Putamen (tissue), 1 donor: ENCODE data around the gene MMP28.

Source experiments
- DNase-seq: peaks from one replicate; pipeline ENCODE4 v3.0.0-alpha.2; 2016; ENCODE audit warnings: low spot score

MMP28 gene

DNA sequence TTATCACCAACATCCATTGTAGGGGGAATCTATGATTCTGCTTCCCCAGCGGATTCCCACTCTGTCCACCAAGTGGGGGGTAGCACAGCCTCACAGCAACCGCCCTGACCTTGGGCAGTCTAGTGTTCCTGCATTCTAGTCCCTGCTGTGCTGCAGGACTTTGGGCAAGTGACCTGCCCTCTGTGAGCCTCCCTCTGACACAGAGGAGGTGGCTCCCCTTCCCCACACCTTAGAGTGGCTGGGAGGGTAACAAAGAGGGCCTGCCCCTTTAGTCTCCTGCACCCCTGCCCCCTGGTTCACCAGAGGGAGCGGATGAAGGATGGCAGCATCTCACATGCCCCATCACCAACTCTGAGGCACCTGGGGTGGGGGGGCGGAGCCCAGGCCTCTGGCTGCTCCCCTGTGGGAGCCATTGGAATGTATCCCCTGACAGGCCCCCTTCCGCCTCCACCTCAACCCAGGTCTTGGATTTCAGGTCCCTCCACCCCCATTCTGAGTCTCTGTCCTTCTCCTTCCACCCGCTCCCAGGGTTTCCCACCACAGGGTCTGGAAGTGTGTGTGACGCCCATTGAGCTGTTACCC is 52.5 kb downstream of the MMP28 start:
- no peak for DNase-seq

DNA sequence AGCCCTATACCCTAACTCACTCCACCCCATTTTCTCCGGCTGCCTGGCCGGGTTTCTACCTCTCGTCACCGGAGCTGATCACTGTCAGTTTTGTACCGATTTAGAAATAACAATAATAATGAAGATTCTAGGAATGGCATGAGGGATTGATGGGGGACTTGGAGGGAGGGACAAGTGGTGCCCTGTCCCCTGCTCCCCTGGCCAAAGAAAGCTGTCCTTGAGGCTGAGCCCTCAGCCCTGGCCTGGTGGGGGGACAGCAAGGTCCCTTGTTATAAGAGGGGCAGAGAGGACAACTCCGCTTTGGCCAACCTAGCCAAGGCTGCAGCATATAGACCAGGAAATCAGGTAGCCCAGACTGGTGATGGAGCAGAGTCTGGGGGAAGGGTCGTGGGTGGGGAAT is 52.9 kb downstream of the MMP28 start:
- no peak for DNase-seq

DNA sequence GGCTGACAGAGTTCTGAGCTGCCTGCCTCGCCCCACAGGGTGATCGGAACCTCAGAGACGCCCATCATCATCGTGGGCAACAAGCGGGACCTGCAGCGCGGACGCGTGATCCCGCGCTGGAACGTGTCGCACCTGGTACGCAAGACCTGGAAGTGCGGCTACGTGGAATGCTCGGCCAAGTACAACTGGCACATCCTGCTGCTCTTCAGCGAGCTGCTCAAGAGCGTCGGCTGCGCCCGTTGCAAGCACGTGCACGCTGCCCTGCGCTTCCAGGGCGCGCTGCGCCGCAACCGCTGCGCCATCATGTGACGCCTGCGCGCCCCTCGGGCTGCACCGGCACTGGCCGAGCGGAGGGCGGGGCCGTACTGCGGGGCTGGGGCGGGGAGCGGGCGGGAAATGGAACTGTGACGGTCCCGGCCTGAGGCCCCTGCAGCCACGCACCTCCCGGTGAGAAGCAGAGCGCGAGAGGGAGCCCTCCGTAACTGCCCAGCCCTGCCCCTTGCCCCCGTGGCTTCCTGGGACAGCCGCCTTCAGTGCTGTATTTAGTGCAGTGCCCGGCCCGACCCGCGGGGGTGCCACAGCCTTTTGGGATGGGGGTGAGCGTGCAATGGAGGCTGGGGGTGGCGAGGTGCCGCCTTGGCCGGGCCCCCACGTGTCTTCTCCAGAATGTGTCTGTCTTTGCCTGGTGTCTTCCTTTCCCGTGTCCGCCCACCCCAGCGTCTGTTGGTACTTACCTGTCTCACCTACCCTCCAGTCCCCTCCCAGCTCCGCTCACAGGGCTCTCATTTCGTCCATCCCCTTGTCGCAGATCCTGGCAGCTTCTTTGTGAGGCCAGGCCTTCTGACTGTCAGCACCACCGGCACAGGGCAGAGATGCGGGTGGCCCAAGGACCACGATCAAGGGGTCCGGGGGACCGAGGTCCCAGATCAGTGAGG is 54.2 kb downstream of the MMP28 start:
- DNase-seq: no peak

DNA sequence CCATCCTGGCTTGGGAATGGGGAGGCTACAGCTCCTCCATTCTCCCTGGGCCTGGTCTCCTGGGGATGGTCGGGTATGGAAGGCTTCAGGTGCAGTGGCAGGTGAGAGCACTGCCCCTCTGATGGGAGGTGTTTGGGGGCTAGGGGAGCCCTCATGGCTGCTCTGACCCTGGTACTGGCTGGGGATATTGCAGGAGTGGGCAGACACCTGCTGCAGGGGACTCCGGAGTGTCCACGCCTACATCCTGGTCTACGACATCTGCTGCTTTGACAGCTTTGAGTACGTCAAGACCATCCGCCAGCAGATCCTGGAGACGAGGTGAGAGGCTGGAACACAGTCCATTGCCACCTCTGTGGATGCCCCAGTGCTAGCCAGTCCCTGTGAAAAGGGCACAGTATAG is 55.2 kb downstream of the MMP28 start:
- DNase-seq: no peak

DNA sequence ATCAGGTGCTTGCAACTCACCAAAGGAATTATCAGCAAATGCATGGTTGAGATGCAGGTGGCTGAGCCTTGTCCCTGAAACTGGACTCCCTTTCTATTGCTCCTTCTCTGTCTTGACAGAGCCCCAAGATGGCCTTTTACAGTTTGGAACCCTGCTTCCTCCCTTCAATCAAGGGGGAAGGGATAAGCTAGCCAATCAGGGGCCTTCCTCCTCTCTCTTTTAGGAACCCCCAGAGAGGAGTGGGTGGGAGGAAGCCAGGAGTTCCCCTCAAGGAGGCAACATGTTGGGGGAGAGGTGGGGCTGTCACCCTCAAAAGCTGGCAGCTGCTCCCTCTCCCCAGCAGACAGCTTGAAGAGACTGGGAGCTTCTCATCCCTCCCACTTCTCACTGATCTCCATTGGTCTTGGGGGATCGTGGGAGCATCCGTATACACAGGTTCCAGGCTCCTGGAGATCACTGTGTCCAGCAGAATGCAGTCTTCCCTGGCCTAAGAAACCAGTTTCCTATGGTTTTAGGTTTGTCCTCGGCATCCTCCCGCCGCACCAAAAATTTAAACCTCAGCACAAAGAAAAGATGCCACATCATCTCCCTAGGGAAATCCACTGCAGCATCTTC is 56.8 kb downstream of the MMP28 start:
- DNase-seq: no peak

DNA sequence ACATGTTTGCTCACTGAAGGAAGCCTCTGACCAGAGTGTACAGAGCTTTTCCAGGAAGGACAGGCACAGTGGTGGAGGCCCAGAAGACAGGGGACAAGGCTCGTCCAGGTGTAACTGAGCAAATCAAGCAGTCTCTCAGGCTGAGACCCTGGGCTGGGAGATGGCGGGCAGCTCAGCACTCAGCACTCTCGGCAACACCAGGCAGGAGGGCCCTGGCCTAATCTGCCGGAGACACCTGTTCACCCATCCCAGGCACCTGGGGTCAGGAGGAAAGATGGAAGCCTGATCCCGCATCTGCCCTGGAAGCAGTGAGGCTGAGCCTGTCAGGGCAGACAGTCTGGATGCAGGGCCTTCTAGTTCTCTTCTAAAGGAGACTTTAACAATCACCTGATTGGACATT is 59.2 kb downstream of the MMP28 start:
- DNase-seq: no peak

DNA sequence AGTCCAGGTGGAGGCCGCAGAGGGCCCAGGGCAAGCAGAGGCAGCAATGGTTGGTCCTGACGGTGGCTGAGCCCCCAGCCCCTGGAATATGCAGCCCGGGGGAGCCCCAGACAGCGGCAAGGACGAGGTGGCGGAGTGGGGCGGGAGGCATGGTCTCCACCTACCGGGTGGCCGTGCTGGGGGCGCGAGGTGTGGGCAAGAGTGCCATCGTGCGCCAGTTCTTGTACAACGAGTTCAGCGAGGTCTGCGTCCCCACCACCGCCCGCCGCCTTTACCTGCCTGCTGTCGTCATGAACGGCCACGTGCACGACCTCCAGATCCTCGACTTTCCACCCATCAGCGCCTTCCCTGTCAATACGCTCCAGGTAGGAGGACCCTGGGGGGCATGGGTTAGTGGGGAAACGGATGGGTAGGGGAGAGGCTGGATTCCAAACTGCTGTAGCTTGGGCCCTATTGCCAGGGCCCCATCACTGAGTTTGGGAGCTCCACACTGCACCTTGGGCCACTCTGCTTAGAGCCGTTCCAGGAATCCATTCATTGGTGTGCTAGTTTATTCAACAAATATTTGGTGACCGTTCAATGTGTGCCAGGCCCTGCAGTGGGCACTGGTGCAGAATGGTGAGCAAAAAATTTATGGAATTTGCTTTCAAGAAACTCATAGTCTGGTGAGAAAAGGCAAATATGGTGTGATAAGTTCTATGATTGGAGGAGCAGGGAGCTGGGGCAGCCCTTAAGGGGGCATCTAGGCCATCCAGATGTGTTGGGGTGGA is 60.2 kb downstream of the MMP28 start:
- no peak for DNase-seq

DNA sequence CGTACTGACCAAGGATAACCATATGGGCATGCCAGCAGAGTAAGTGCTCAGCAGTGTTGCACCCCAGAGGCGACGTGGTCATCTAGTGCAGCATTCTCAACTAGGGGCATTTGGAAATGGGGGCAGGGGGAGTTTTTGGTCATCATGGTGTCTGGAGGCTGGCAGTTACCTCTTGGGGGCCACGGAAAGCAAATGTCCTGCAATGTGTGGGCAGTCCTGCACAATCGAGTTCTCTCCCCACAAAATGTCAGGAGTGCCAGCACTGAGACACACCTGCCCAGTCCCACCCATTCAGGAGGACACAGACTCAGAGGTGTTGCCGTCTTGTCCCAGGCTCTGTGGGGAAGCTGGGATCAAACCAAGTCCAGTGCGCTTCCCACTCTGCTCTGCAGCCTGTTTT is 61.0 kb downstream of the MMP28 start:
- no peak for DNase-seq

DNA sequence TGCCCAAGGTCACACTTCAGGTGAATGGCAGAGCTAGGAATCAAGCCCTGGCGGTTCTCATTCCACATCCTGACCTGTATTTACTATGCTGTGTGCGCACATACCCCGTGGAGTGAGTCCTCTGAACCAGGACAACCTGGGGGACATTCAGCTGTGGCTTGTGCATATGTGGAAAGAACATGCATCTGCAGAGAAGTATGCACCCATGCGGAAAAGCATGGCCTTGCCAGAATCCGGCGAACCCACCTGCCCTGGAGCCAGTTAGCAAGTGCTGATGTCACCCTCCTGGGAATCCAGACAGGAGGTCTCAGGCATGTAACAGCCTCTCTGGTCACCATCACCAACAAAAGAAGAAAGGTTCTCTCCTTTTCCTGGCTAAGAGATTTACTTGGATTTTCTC is 62.1 kb downstream of the MMP28 start:
- DNase-seq: no peak

DNA sequence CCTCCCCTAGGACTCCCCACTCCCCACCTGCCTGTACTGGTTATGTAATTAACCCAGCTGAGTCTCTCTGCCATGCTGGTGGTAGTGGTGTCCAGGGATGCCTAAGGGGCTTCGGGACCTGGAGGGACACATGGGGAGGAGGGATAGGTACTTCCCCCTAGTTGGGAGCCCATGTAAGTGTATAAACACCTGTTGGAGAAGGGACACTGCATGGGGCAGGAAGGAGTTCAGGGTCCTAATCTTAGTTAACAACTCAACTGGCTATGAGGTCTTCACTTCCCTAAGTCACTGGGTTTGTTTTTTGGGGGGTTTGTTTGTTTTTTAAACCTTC is 62.7 kb downstream of the MMP28 start:
- DNase-seq: no peak

DNA sequence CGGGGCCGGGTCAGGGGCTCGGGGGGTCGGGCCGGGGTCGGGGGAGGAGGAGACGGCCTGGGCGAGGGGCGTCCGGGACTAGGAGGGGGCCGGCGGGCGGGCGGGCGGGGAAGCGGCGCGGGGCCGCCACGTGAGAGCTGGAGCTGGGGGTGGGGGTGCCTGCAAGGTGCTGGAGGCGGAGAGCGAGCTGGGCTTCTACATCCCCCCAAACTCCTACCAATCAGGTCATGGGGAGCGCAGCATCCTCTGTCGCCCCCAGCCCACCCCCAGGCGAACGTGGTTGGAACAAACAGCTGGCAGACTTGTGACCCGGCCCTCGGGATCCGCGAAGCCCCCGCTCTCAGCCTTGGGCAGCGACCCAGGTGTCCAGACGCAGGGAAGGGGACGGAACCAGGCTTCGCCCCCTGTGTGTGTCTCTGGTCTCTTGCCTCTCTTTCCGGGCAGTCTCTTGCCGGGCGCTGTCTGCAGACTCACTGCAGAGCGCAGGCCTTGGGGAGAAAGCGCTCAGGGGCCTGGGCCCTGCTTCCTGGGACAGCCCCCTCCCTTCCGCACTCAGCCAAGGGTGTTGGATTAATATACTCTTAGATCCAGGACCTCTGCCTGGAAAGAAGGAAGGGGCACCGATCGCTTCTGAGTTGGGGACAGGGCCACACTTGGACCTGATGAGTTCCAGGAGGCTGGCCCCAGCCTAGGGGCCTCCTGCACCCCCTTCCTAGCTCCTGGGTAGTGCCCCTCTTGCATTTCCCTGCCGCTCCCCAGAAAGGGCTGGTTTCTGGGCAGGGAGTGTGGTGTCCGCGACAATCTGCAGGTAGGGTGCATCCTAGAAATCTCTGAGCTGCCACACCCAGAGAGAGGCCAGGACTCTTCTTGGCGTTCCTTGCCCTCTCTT is 63.3 kb downstream of the MMP28 start:
- DNase-seq: no peak

DNA sequence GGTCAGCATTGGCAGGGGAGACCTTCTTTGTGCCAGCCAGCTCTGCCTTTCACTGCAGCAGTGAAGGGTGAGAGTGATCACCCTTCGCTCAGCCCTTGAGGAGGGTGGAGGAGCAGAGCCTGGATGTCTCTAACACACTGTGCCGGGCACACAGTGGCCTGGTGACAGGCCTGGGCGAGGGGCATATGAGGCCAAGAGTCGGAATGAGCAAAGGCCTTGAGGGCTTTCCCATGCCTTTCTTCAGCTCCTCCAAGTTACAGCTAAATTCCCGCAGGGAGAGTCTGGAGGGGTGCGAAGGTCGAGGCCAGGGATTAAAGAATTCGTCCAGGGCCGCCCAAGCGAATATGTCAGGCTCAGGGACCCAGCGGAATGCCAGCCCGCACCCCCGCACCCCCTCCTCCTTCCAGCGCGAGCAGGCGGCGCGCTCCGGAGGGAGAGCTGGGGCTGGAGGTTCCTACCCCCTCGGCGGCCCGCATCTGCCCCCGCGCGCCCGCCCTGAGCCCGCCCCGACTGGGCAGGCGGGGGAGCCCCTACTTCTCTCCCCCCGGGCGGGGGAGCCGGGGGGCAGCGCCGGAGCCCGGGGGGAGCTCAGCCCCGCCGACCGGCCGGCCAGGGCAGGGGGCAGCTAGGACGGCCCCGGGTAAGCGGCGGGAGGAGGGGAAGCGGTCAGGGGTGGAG is 64.1 kb downstream of the MMP28 start, which contains the start of gene RASL10B:
TSS of gene RASL10B (plus strand) at position 401 of the 678 bp plus-strand sequence. CDS start 3,546 bp downstream, outside the sequence.
- peak; percentile 56 for DNase-seq

DNA sequence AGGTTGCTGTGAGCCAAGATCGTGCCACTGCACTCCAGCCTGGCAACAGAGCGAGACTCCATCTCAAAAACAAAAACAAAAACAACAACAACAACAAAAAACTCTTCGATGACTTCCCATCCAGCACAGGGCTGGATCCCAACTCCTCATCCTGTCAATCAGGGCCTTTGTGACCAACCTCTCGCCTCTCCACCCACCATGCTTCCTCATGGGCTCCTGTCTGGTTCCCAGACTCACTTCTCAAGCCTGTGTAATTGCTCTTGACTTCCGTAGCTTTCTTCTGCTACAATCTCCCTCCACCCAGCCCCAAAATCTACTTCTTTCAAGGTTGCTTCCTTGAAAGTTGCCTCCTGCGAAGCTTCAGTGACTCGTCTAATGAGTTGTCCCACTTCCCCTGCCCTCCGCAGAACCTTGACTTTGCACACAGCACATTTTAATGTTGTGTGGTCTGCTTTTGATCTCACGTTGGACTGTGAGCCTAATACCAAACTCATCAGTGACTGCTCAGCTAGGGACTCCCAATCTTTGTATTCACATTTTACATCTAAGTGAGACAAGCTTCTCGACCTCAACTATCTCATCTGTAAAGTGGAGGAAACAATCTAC is 64.9 kb downstream of the MMP28 start:
- no peak for DNase-seq

DNA sequence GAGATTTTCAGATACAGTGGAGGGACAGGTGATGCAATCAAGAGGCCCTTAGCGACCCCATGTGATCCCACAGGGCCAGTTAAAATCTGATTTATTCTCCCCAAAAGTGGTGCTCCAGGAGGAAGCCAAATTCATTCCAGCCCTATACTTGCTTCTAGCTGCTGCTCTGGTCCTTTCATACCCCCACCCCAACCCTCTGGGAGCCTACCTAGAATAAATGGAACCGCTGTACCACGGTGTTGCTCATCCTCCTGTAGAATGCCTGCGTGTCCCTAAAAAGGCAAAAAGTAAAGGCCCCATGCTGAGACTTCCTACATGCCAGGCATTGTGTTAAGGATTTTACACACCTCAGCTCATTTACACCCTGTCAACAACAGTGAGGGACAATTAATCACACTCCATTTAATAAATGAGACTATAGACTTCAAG is 66.0 kb downstream of the MMP28 start:
- DNase-seq: no peak

DNA sequence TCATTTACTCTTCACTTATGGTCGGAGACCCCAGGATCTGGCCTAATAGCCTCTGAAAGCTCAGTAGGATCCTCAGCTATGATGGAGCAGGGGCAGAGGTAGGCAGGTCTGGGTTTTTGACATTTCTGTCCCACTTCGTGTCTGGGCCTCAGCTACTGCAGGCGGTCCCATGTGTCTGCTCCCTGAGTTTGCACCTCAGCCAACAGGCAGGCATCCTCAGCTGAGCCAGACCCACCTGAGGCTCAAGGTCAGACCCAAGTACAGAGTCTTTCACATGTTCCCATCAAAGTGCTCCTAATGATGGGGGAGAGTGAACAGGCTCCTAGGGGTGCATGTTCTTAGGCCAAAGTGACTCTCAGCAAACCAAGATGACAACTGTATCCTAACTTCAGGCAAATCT is 66.9 kb downstream of the MMP28 start:
- no peak for DNase-seq

DNA sequence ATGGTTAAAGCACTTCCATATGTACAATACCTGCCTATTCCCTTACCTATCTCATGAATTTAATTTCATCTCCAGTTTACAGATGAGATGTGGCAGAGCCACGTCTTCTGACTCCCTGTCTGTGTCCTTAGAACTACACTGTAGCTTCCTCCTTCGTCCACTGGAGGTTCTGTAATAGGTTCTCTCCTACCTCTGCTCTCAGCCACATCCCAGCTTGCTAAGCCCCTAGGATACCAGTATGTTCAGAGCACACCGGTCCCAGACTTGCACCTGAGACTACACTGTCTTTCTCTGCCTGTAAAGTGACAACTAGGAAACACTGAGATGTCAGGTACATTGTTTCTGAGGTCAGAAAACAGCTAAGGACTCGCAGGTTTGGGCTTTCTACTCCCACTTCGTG is 67.8 kb downstream of the MMP28 start:
- no peak for DNase-seq

DNA sequence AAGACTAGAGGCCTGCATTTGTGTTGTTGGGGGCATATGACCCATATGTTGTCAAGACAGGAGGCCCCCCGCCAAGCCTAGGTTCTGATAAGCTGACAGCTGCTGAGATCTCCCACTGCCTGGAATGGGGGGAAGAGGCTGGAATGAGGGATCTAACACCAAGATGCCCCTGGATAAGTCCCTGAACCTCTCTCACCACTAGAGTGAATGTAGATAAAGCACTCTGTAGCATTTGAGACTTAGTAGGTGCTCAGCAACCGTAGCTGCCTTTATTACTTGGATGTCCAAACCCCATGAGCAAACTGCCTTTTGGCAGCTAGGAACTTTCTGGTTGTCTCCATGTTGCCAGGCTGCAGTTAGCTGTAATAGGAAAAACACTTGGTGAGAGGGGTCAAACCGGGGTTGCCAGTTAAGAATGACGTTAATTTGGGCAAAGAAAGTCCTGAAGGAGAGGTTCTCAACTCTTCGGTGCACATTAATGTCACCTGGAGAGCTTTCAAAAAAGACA is 68.4 kb downstream of the MMP28 start:
- no peak for DNase-seq

DNA sequence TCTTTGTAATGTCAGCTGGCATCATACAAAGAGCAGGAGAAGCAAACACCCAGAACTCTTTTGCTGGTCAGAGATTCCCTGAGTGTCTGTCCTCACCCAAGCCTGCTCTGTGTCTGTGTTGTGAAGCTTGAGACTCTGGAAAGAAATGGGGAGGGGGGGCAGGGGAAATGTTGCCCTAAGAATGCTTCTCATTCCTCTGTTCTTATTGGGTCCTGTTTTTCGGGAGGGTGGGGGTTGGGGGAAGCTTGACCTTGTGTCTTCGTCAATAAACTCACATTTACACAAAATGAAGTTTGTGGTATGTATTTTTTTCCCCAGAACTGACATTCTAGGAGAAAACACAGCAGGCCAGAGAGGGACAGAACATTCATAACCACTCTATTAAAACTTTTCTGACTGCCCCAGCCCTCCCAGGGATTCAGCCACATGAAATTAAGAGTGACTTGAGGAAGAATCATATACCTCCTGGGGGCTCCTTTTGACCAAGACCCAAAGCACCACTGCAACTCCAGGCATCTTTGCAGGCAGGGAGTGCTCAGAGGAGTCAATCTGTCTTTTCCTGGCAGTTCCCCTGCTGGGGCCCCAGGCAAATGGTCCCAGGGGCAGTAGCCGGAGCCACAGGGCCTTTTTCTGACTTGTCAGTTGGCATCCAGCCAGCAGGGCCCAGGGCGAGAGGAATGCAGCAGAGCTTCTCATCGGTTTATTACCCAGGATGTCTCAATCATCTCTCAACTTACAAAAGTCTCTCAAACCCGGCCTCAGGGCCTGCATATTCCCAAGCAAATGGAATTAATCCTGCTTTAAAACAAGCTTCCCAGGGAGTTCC is 69.1 kb downstream of the MMP28 start:
- no peak for DNase-seq

DNA sequence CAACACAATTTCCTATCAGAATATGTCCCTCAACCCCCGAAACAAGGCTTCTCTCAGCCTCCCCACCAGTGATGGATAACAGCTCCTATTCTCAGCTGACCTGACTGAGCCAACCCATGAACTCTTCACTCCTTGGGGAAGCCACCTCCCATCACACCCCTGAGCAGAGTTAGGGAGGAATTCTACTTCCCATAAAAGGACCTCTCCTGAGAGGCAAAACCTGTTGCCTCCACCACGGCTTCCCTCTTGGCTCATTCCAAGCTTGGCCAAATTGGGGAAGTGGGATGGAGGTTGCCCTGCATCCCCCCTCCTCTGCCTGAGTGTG is 69.7 kb downstream of the MMP28 start:
- no peak for DNase-seq
